Stimulated activated CD8-positive, alpha-beta memory T cell treated with anti-CD3 and anti-CD28 coated beads, Interleukin-7, amount 100 ng/mL, for 48 hours (primary cell): ENCODE results near the gene WDR93.
A peak's percentile ranks its signal among the peaks of the same experiment; 100 is the strongest.
"Not testable (repeated sequence)": the region's sequence is repeated elsewhere in the genome, so short reads cannot be mapped to it uniquely, and the experiment has no call there.

ENCODE experiments used
- DNase-seq, 2 donors: peaks; one replicate each; pipeline ENCODE4 v3.0.0-alpha.2; 2020; ENCODE audit warnings: low read depth in 1 of 2; ENCODE audit errors: extremely low read depth in 1 of 2

WDR93 gene

DNA sequence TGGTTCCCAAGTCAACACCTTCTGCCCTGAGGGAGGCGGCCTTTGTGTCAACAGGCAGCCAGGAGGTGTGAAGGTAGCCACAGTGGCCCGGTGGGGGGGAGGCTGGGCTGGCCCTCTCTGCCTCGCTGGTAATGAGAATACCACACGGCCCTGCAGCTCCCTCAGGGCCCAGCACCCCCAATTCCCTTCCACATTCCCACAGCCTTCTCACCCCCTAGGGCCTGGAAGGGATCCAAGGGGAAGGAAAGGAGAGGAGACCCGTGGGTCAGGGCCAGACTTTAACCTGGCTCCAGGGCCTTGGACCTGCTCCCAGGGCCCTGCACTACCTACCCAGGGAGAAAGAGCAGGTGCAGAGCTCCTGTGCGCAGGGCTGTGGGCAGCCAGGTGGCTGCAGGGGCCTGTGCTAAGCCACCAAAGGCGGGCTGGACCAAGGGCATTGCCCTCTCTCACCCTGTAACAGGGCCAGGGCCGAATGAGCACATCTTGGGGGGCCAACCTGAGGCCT, 76.9 kb downstream of the WDR93 start:
- no peak for DNase-seq

- no peak for DNase-seq
Observed at GRCh38 chr15:89768071-89768500, 77.5 kb downstream of the WDR93 start.

DNA sequence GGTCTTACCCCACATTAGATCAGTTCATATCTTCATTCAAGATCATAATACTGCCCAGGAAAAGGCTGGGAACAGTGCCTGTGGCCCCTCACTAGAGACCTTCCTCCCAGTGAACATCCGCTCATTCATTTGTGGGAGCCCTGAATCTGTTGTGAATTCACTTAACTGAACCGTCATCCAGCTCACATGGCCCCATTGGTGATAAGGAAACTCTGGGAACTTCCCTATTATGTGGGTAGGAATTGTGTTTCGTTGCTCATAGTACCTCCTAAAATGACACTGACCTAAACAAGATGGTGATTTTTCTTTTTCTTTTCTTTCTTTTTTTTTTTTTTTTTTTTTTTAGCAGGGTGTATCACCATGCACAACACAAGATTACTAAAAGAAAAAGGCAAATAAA, 78.8 kb downstream of the WDR93 start:
- no peak for DNase-seq

GRCh38 chr15:89770041-89770440, 79.4 kb downstream of the WDR93 start:
- no peak for DNase-seq

DNA sequence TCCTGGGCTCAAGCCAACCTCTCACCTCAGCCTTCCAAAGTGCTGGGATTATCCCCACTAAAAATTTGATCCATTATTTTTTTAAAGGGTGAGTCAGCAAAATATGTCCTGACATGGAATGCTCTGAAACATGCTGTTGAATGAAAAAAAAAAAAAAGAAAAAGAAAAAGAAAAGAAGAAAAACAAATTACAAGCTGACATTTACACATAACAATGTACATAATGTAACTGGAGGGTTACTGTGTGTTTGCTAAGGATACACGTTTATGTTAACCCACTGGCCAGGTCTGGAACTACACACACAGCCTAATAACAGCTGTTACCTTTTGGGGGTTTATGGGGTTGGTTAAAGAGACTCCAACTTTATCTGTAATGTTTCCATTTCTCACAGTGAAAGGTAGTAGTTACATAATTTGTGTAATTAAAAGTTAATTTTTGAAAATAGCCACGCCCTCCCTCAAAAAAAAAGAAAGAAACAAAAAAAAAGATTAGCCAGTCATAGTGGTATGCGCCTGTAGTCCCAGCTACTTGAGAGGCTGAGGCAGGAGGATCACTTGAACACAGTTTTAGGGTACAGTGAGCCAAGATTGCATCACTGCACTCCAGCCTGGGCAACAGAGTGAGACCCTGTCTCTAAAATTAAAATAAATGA, 82.4 kb downstream of the WDR93 start:
- DNase-seq: no peak

GRCh38 chr15:89774492-89774891, 83.9 kb downstream of the WDR93 start:
- DNase-seq: no peak

- no peak for DNase-seq
Observed at GRCh38 chr15:89775815-89776214, 85.2 kb downstream of the WDR93 start.

- DNase-seq: peak; percentile 22
Observed at GRCh38 chr15:89776274-89777072, 85.9 kb downstream of the WDR93 start, which contains the start of gene MESP2. Gene MESP2, plus strand, starts transcription at chr15:89776332. Its CDS starts 26 bp downstream, at chr15:89776358.

DNA sequence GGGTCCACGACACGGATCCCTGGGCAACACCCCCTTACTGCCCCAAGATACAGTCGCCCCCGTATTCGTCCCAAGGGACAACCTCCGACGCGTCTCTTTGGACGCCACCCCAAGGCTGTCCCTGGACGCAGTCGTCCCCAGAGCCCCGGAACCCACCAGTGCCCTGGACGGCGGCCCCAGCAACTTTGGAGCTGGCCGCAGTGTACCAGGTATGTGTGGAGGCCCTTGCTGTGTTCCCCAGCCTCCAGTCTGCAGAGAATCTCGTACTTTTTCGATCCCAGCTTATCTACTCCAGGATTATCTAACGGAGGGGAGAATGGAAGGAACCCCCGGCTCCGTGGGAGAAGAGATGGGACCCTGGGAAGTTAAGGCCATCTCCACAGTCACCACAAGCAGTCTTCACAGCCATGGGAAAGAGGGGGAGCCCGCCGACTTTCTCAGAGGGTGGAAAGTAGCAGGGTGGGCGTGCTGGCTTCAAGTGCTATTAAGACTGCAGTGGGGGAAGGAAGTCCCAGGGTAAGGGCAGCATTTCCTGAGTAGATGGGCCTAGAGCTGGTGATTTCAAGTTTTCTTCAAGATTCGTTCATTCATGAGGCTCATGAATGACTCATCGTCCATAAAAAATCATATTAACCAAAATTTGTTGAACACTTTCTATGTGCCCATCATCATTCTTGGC, 86.6 kb downstream of the WDR93 start:
- no peak for DNase-seq

GRCh38 chr15:89777782-89778380, 87.3 kb downstream of the WDR93 start:
- DNase-seq: no peak

GRCh38 chr15:89778861-89779260, 88.2 kb downstream of the WDR93 start:
- DNase-seq: no peak

GRCh38 chr15:89780601-89781000, 90.0 kb downstream of the WDR93 start:
- DNase-seq: no peak

DNA sequence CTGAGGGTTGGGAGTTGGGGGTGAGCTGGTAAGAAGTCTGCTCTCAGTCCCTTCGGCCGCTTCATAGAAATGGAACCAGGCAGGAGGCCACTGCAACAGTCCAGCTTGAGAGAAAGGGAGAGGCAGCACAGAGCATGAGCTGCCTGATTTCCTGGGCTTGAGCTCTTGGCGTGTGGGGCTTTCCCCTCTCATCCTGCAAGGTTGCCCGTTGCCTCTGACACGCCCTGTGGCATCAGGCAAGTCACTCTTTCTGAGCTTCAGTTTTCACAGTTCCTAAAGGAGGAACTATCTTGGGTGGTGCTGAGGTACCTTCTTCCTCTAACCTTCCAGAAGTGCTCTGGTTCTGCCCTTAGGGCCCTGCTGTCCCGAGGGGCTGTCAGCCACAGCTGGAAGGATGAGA, 90.4 kb downstream of the WDR93 start:
- no peak for DNase-seq

- peak in 1 of 2 donors; percentile 14 for DNase-seq
Observed at GRCh38 chr15:89781891-89782618, 91.4 kb downstream of the WDR93 start.

DNA sequence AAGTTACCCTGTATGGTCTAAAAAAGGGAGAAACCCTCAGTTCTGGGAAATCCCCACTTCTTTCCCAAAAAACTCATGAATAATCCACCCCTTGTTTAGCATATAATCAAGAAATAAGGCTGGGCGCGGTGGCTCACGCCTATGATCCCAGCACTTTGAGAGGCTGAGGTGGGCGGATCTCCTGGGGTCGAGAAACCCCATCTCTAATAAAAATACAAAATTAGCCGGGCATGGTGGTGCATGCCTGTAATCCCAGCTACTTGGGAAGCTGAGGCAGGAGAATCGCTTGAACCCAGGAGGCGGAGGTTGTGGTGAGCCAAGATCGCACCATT, 92.0 kb downstream of the WDR93 start:
- not testable (repeated sequence) for DNase-seq

DNA sequence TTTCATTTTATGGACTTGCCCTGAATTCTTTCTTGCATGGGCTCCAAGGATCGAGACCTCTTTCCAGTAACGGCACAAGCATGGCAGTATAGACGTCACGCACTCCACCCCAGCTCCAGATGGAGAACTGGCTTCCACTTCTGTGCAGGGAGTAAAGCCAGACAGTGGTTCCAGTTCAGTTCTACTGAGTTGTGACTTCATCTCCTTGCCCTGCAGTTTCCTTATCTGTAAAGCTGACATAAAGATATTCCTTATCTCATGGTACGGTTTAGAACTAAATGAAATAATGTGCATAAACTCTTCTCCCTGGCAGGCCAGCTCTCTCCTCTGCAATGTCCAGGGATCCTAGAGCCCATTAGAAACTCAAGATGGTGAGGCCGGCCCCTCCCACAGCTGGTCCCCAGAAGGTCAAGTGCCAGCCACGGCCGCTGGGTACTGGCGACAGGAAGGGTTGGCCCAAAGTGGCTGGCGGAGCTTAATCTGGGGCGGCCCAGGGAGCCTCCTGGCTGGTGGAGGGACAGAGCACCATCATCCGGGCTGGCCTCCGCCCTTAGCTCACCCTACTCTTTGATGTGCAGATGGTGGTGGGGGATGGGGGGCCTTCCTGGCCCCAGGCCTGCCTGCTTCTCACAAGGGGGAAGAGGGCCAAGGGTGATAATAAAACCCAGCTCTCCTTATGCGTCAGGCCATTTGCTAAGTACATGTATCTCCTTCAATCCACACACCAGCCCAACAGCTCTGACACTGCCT, 92.7 kb downstream of the WDR93 start:
- DNase-seq: no peak

- DNase-seq: no peak
Observed at GRCh38 chr15:89783861-89784685, 93.5 kb downstream of the WDR93 start.

- no peak for DNase-seq
Observed at GRCh38 chr15:89784686-89784960, 94.0 kb downstream of the WDR93 start.

- no peak for DNase-seq
Observed at GRCh38 chr15:89785064-89785773, 94.6 kb downstream of the WDR93 start.
